PFSK-1 (cell line): Measurements from ENCODE around the gene DGUOK.

Experiments used
- FOXP2 ChIP-seq: optimal IDR thresholded peaks from 2 replicates; pipeline ENCODE3; 2011; ENCODE audit warnings: borderline replicate concordance, control low read depth, inconsistent platforms; ENCODE audit not compliant: insufficient read depth; ENCODE audit errors: extremely low read length, extremely low read depth
- POLR2AphosphoS5 ChIP-seq: IDR thresholded peaks from 2 replicates; pipeline ENCODE4 v1.6.1; 2012; ENCODE audit warnings: low read depth, mild to moderate bottlenecking, control low read depth, low read length, moderate library complexity
- REST ChIP-seq, 2 experiments: IDR thresholded peaks; 2 replicates each; pipeline versions ENCODE4 v1.6.1 to v1.8.0; 2011 to 2012; ENCODE audit warnings: low read depth in 2 of 2, low read length in 2 of 2, control low read depth in 1 of 2, inconsistent platforms in 1 of 2, mild to moderate bottlenecking in 1 of 2, moderate library complexity in 1 of 2; ENCODE audit not compliant: insufficient read depth in 1 of 2
- SIN3A ChIP-seq: IDR thresholded peaks from 2 replicates; pipeline ENCODE4 v1.6.1; 2012; ENCODE audit warnings: mild to moderate bottlenecking, low read length, moderate library complexity, borderline replicate concordance; ENCODE audit not compliant: insufficient read depth
- TAF1 ChIP-seq: IDR thresholded peaks from 2 replicates; pipeline ENCODE4 v1.6.1; 2012; ENCODE audit warnings: low read length, control low read depth, borderline replicate concordance; ENCODE audit not compliant: insufficient read depth

DGUOK gene

GRCh38 chr2:73971722-73972121 lies 45.0 kb downstream of the DGUOK start:
- TF ChIP-seq REST (IDR thresholded peaks at IDR 0.05; ENCODE audit: insufficient read depth in 1 of 2, low read depth in 2 of 2, low read length in 2 of 2) (no peak), TAF1 (no peak), SIN3A (no peak), POLR2AphosphoS5 (no peak), FOXP2 (no peak)

GRCh38 chr2:73972846-73973245 lies 46.2 kb downstream of the DGUOK start:
- TF ChIP-seq TAF1 (no peak), SIN3A (no peak)

GRCh38 chr2:73975731-73976130 lies 49.1 kb downstream of the DGUOK start:
- TF ChIP-seq REST (IDR thresholded peaks at IDR 0.05; ENCODE audit: insufficient read depth in 1 of 2, low read depth in 2 of 2, low read length in 2 of 2) (no peak), FOXP2 (no peak), POLR2AphosphoS5 (no peak), TAF1 (no peak), SIN3A (no peak)

GRCh38 chr2:73976803-73977202 lies 50.1 kb downstream of the DGUOK start:
- TF ChIP-seq FOXP2 (no peak), SIN3A (no peak), TAF1 (no peak), REST (IDR thresholded peaks at IDR 0.05; ENCODE audit: insufficient read depth in 1 of 2, low read depth in 2 of 2, low read length in 2 of 2) (no peak), POLR2AphosphoS5 (no peak)

- TF ChIP-seq TAF1 (no peak), FOXP2 (no peak), SIN3A (no peak), POLR2AphosphoS5 (no peak), REST (IDR thresholded peaks at IDR 0.05; ENCODE audit: insufficient read depth in 1 of 2, low read depth in 2 of 2, low read length in 2 of 2) (no peak)
These were observed 50.8 kb downstream of the DGUOK start for GRCh38 chr2:73977466-73977865.

- TF ChIP-seq REST (IDR thresholded peaks at IDR 0.05; ENCODE audit: insufficient read depth in 1 of 2, low read depth in 2 of 2, low read length in 2 of 2) (no peak), SIN3A (no peak), POLR2AphosphoS5 (no peak), TAF1 (no peak), FOXP2 (no peak)
These were observed 52.3 kb downstream of the DGUOK start for GRCh38 chr2:73979021-73979420.
